ENCODE data around the gene KYNU. TPM values are rescaled to one million over a fixed set of nuclear protein-coding genes. Genes with fewer than 3 reads are reported as not detected.

The KYNU gene
- total and polyA plus RNA-seq, 9 of the 15 experiments (the other 6 are each of a cell fraction or from before 2014, with no cell fraction given), result 2.6 to 11.6 (median 7.2) TPM

GRCh38 chr2:142869461-142870106 lies 7.9 kb upstream of the KYNU start:
- ChIA-PET POLR2A (no interaction called here), CTCF (ENCODE audit: low intra/inter-chr PET ratio) (no interaction called here)
- Histone ChIP-seq H3K9me1 (ENCODE audit: control insufficient read depth, insufficient read depth, low read length) (no peaks in the 10 kb centered on the region), H3K27ac (ENCODE audit: extremely low read depth, low read depth, low read length) (no peak overlapping the region), H3K4me1 (replicated peaks in 1 of 2; ENCODE audit: control insufficient read depth in 2 of 2, insufficient read depth in 2 of 2, low read length in 2 of 2) (no peaks in the 10 kb centered on the region), H3K4me3 (no peak overlapping the region), H2AFZ (ENCODE audit: low read depth, low read length) (no peak overlapping the region), H4K20me1 (replicated peaks; ENCODE audit: control insufficient read depth, insufficient read depth, low read length) (no peaks in the 10 kb centered on the region), H3K27me3 (ENCODE audit: control insufficient read depth in 2 of 2, insufficient read depth in 2 of 2, low read length in 2 of 2) (no peaks in the 10 kb centered on the region), H3K4me2 (ENCODE audit: insufficient read depth, low read length) (no peak overlapping the region), H3K9me3 (replicated peaks; ENCODE audit: control insufficient read depth, insufficient read depth, low read depth, low read length) (no peaks in the 10 kb centered on the region), H3K79me2 (ENCODE audit: control insufficient read depth, insufficient read depth, low read length) (no peaks in the 10 kb centered on the region), H3K36me3 (ENCODE audit: control insufficient read depth, insufficient read depth, low read length) (no peaks in the 10 kb centered on the region), H3K9ac (ENCODE audit: insufficient read depth in 1 of 2, low read depth in 2 of 2, low read length in 2 of 2) (no peak overlapping the region)
- 8% methylated on average over 5 of the region's 5 CpGs for WGBS (ENCODE audit: insufficient coverage, low coverage, missing lambda C conversion rate)
- in situ Hi-C loops (cut with MboI) (no loop called here), intact Hi-C loops (cut with micrococcal nuclease) (no loop called here)
- DNase-seq (ENCODE audit: extremely low read depth in 1 of 4, low spot score in 3 of 4) (no peak), FAIRE-seq (no peak), ATAC-seq (no peak)
- BruUV-seq (replicated peaks), result no TSS peak
- TF ChIP-seq BRD9 (IDR thresholded peaks at IDR 0.05; ENCODE audit: low read depth, partially characterized antibody) (no peak), MNT (conservative IDR thresholded peaks at IDR 0.05) (no peak), ZNF146 (CRISPR knock-in tag; IDR thresholded peaks at IDR 0.05; ENCODE audit: unreplicated experiment) (no peak), PML (IDR thresholded peaks at IDR 0.05; ENCODE audit: low read length) (no peak), ZKSCAN8 (CRISPR knock-in tag; IDR thresholded peaks at IDR 0.05) (no peak), GATAD2B (IDR thresholded peaks at IDR 0.05; ENCODE audit: borderline replicate concordance) (no peak), BRF2 (IDR thresholded peaks at IDR 0.05; ENCODE audit: borderline replicate concordance, insufficient read depth, insufficient read length) (no peak), POLR3G (IDR thresholded peaks at IDR 0.05; ENCODE audit: extremely low read depth, insufficient read length, insufficient replicate concordance) (no peak), DACH1 (IDR thresholded peaks at IDR 0.05; ENCODE audit: partially characterized antibody) (no peak), THRA (IDR thresholded peaks at IDR 0.05) (no peak), MECOM (CRISPR knock-in tag; IDR thresholded peaks at IDR 0.05) (no peak), CLOCK (CRISPR knock-in tag; IDR thresholded peaks at IDR 0.05; ENCODE audit: borderline replicate concordance) (no peak)

Data from K562 (cell line).